Activated CD4-positive, alpha-beta memory T cell treated with anti-CD3 and anti-CD28 coated beads, Interleukin-2, amount 10 ng/mL, durations not matched to agents 7 days and 5 days (primary cell): Measurements from ENCODE around the gene SH2D4B. TPM values are rescaled to one million over a fixed set of nuclear protein-coding genes. Genes with fewer than 3 reads are reported as not detected.

Experiments
- CTCF ChIA-PET: fragments of 350-600 bp; sonication (Branson Sonifier 250); formaldehyde crosslinking; loops from one replicate; lab custom pipeline; 2021; ENCODE audit warnings: antibody characterized with exemption, inconsistent platforms; lab: Charles Lee
- POLR2A ChIA-PET: fragments of 350-600 bp; sonication (Branson Sonifier 250); formaldehyde crosslinking; loops from one replicate; lab custom pipeline; 2021; ENCODE audit warnings: antibody characterized with exemption; lab: Charles Lee
- DNase-seq: peaks from one replicate; pipeline ENCODE4 v3.0.0-alpha.2; 2020
- H3K27ac Mint-ChIP-seq: one replicate; pipeline ENCODE4 v1.8.0; 2021; ENCODE audit warnings: mild to moderate bottlenecking, mixed read lengths
- H3K27me3 Mint-ChIP-seq: one replicate; pipeline ENCODE4 v1.8.0; 2021; ENCODE audit warnings: mixed read lengths
- H3K36me3 Mint-ChIP-seq: one replicate; pipeline ENCODE4 v1.8.0; 2021; ENCODE audit warnings: low read depth, mixed read lengths
- H3K4me1 Mint-ChIP-seq: one replicate; pipeline ENCODE4 v1.8.0; 2021; ENCODE audit warnings: mixed read lengths
- H3K4me3 Mint-ChIP-seq: one replicate; pipeline ENCODE4 v1.8.0; 2021; ENCODE audit warnings: mild to moderate bottlenecking, mixed read lengths
- H3K9me3 Mint-ChIP-seq: one replicate; pipeline ENCODE4 v1.8.0; 2021; ENCODE audit warnings: mixed read lengths
- total RNA-seq, 2 experiments: library from RNA; stranded (reverse); gene quantifications; one replicate each; pipeline ENCODE4 v1.2.3, GENCODE V29; 2021

Gene SH2D4B
- total RNA-seq, 2 experiments from 2014 or later, result 0.13 to 0.15 TPM

- Mint-ChIP-seq H3K36me3 (no peaks in the 10 kb centered on the region), H3K4me1 (no peaks in the 10 kb centered on the region), H3K27ac (no peak overlapping the region), H3K4me3 (no peak overlapping the region), H3K9me3 (no peaks in the 10 kb centered on the region), H3K27me3 (peaks cover 6% of the 10 kb centered on the region)
- no peak for DNase-seq
- ChIA-PET CTCF (interaction anchor here (1.4 kb wide), 1 partner anchor 27 kb away, joined by 3 read pairs; no protein-coding TSS in a partner anchor), POLR2A (no interaction called here)
These were observed 31.6 kb downstream of the SH2D4B start for GRCh38 chr10:80569131-80569895.

- CTCF ChIA-PET, result no interaction called here
- H3K36me3 Mint-ChIP-seq, result no peaks in the 10 kb centered on the region
These were observed 33.6 kb downstream of the SH2D4B start for GRCh38 chr10:80571352-80571751.

GRCh38 chr10:80579181-80579763, 41.6 kb downstream of the SH2D4B start:
- ChIA-PET POLR2A (no interaction called here), CTCF (no interaction called here)
- Mint-ChIP-seq H3K4me1 (no peaks in the 10 kb centered on the region), H3K9me3 (no peaks in the 10 kb centered on the region), H3K27ac (no peak overlapping the region), H3K27me3 (peaks cover 26% of the 10 kb centered on the region), H3K4me3 (no peak overlapping the region), H3K36me3 (no peaks in the 10 kb centered on the region)
- DNase-seq, result no peak

More at GRCh38 chr10:80571352-80571751, 33.6 kb downstream of the SH2D4B start:
- peaks cover 1% of the 10 kb centered on the region for H3K27me3 Mint-ChIP-seq
- no peak overlapping the region for H3K27ac Mint-ChIP-seq
- DNase-seq, result no peak
- no peaks in the 10 kb centered on the region for H3K4me1 Mint-ChIP-seq
- H3K4me3 Mint-ChIP-seq, result no peak overlapping the region
- POLR2A ChIA-PET, result no interaction called here
- no peaks in the 10 kb centered on the region for H3K9me3 Mint-ChIP-seq

GRCh38 chr10:80579849-80580637, 42.3 kb downstream of the SH2D4B start:
- Mint-ChIP-seq H3K27me3 (peaks cover 26% of the 10 kb centered on the region), H3K4me3 (no peak overlapping the region), H3K27ac (no peak overlapping the region), H3K9me3 (no peaks in the 10 kb centered on the region), H3K4me1 (no peaks in the 10 kb centered on the region), H3K36me3 (no peaks in the 10 kb centered on the region)
- no peak for DNase-seq
- POLR2A ChIA-PET, result no interaction called here
- CTCF ChIA-PET, result no interaction called here

GRCh38 chr10:80580638-80581468, 43.2 kb downstream of the SH2D4B start:
- Mint-ChIP-seq H3K27ac (no peak overlapping the region), H3K4me3 (no peak overlapping the region), H3K9me3 (no peaks in the 10 kb centered on the region), H3K36me3 (no peaks in the 10 kb centered on the region), H3K4me1 (no peaks in the 10 kb centered on the region), H3K27me3 (peaks cover 26% of the 10 kb centered on the region)
- POLR2A ChIA-PET, result no interaction called here
- DNase-seq, result no peak
- CTCF ChIA-PET, result no interaction called here

- POLR2A ChIA-PET, result no interaction called here
- peaks cover 26% of the 10 kb centered on the region for H3K27me3 Mint-ChIP-seq
- H3K9me3 Mint-ChIP-seq, result no peaks in the 10 kb centered on the region
- H3K36me3 Mint-ChIP-seq, result no peaks in the 10 kb centered on the region
- DNase-seq, result no peak
- H3K4me3 Mint-ChIP-seq, result no peak overlapping the region
- H3K27ac Mint-ChIP-seq, result no peak overlapping the region
- CTCF ChIA-PET, result no interaction called here
- H3K4me1 Mint-ChIP-seq, result no peaks in the 10 kb centered on the region
These were observed 43.8 kb downstream of the SH2D4B start for GRCh38 chr10:80581469-80581835.

GRCh38 chr10:80582286-80582960, 44.7 kb downstream of the SH2D4B start:
- H3K4me1 Mint-ChIP-seq, result no peaks in the 10 kb centered on the region
- no peak overlapping the region for H3K27ac Mint-ChIP-seq
- no peak for DNase-seq
- CTCF ChIA-PET, result no interaction called here
- H3K27me3 Mint-ChIP-seq, result peaks cover 22% of the 10 kb centered on the region
- H3K9me3 Mint-ChIP-seq, result no peaks in the 10 kb centered on the region
- H3K36me3 Mint-ChIP-seq, result no peaks in the 10 kb centered on the region
- POLR2A ChIA-PET, result no interaction called here
- H3K4me3 Mint-ChIP-seq, result no peak overlapping the region

GRCh38 chr10:80583685-80584084, 46.0 kb downstream of the SH2D4B start:
- POLR2A ChIA-PET, result no interaction called here
- no peaks in the 10 kb centered on the region for H3K9me3 Mint-ChIP-seq
- H3K36me3 Mint-ChIP-seq, result no peaks in the 10 kb centered on the region
- H3K27ac Mint-ChIP-seq, result no peak overlapping the region
- no peak overlapping the region for H3K4me3 Mint-ChIP-seq
- peaks cover 19% of the 10 kb centered on the region for H3K27me3 Mint-ChIP-seq
- CTCF ChIA-PET, result interaction anchor here (2.1 kb wide), 1 partner anchor 15 kb away, joined by 9 read pairs; no protein-coding TSS in a partner anchor
- H3K4me1 Mint-ChIP-seq, result no peaks in the 10 kb centered on the region
- no peak for DNase-seq

- CTCF ChIA-PET, result interaction anchor here (0.9 to 2.5 kb wide), 3 partner anchors 11 to 142 kb away, joined by 3 to 9 read pairs (median 8); no protein-coding TSS in a partner anchor
- no peaks in the 10 kb centered on the region for H3K9me3 Mint-ChIP-seq
- H3K4me3 Mint-ChIP-seq, result no peak overlapping the region
- POLR2A ChIA-PET, result no interaction called here
- DNase-seq, result no peak
- H3K27me3 Mint-ChIP-seq, result peaks cover 8% of the 10 kb centered on the region
- H3K27ac Mint-ChIP-seq, result no peak overlapping the region
- H3K36me3 Mint-ChIP-seq, result no peaks in the 10 kb centered on the region
- H3K4me1 Mint-ChIP-seq, result no peaks in the 10 kb centered on the region
These were observed 48.1 kb downstream of the SH2D4B start for GRCh38 chr10:80585812-80586211.

- POLR2A ChIA-PET, result no interaction called here
- Mint-ChIP-seq H3K9me3 (no peaks in the 10 kb centered on the region), H3K27ac (no peak overlapping the region), H3K4me3 (no peak overlapping the region), H3K4me1 (no peaks in the 10 kb centered on the region), H3K36me3 (no peaks in the 10 kb centered on the region), H3K27me3 (peaks cover 5% of the 10 kb centered on the region)
- CTCF ChIA-PET, result no interaction called here
- DNase-seq, result no peak
These were observed 50.8 kb downstream of the SH2D4B start for GRCh38 chr10:80588546-80588945.

- Mint-ChIP-seq H3K4me1 (no peaks in the 10 kb centered on the region), H3K27me3 (no peaks in the 10 kb centered on the region), H3K36me3 (no peaks in the 10 kb centered on the region), H3K9me3 (no peaks in the 10 kb centered on the region), H3K27ac (no peak overlapping the region), H3K4me3 (no peak overlapping the region)
- no peak for DNase-seq
- ChIA-PET CTCF (no interaction called here), POLR2A (no interaction called here)
These were observed 52.1 kb downstream of the SH2D4B start for GRCh38 chr10:80589726-80590373.

- ChIA-PET CTCF (no interaction called here), POLR2A (no interaction called here)
These were observed 53.0 kb downstream of the SH2D4B start for GRCh38 chr10:80590585-80591125.

More at GRCh38 chr10:80590585-80591125, 53.0 kb downstream of the SH2D4B start:
- no peaks in the 10 kb centered on the region for H3K9me3 Mint-ChIP-seq
- no peaks in the 10 kb centered on the region for H3K36me3 Mint-ChIP-seq
- H3K27ac Mint-ChIP-seq, result no peak overlapping the region
- DNase-seq, result no peak
- H3K27me3 Mint-ChIP-seq, result no peaks in the 10 kb centered on the region
- H3K4me3 Mint-ChIP-seq, result no peak overlapping the region
- no peaks in the 10 kb centered on the region for H3K4me1 Mint-ChIP-seq
